K562 (cell line): ENCODE measurements around the gene HS3ST4.

Experiments
- CBX1 ChIP-seq: sonication (generic); IDR thresholded peaks from 2 replicates; pipeline ENCODE4 v1.6.1; 2016; ENCODE audit warnings: antibody characterized with exemption, low read depth, mild to moderate bottlenecking
- CHD2 ChIP-seq: IDR thresholded peaks from 2 replicates; pipeline ENCODE4 v1.6.1; 2011; ENCODE audit warnings: low read depth, low read length
- CTCF ChIP-seq, 3 experiments: IDR thresholded peaks in 2 of 3; conservative IDR thresholded peaks in 1 of 3; 2 replicates each; pipeline ENCODE4 v1.5.1; 2011 to 2012; ENCODE audit warnings: low read length in 3 of 3, mild to moderate bottlenecking in 3 of 3, control low read depth in 2 of 3, improper control_type of control experiment in 1 of 3, inconsistent platforms in 1 of 3, low read depth in 1 of 3, mixed read lengths in 1 of 3, moderate library complexity in 1 of 3; ENCODE audit not compliant: insufficient read depth in 2 of 3
- ERF ChIP-seq: fragments of 450-650 bp; formaldehyde crosslinking; IDR thresholded peaks from 2 replicates; pipeline ENCODE4 v1.4.0; 2020; ENCODE audit warnings: mild to moderate bottlenecking, mixed read lengths
- ZBTB49 ChIP-seq: sonication (generic); formaldehyde crosslinking; IDR thresholded peaks from 2 replicates; pipeline ENCODE4 v1.8.0; 2022; ENCODE audit warnings: missing genetic modification reagents, mild to moderate bottlenecking, borderline replicate concordance
- ZNF511 ChIP-seq: sonication (generic); formaldehyde crosslinking; IDR thresholded peaks from 2 replicates; pipeline ENCODE4 v1.8.0; 2022; ENCODE audit warnings: mild to moderate bottlenecking, missing genetic modification reagents

GRCh38 chr16:25734430-25735385 is 42.9 kb downstream of the HS3ST4 start:
- TF ChIP-seq CHD2 (no peak), CTCF (IDR thresholded peaks at IDR 0.05 in 2 of 3, conservative IDR thresholded peaks at IDR 0.05 in 1 of 3; ENCODE audit: insufficient read depth in 2 of 3, low read depth in 1 of 3, low read length in 3 of 3) (no peak), ZNF511 (CRISPR knock-in tag) (no peak), ZBTB49 (CRISPR knock-in tag) (no peak), CBX1 (no peak), ERF (no peak)
